Stimulated activated naive B cell treated with anti-CD40 and anti-IgM and Interleukin-4, amounts not matched to agents 10 μg/mL and 1 μg/mL and 100 μg/mL, for 72 hours (primary cell): ENCODE results near the gene RNF2.

Experiments
- ATAC-seq, 2 donors: fragments of 150-1000 bp; cut with Tn5 transposase; replicated peaks; 2 replicates each; pipeline ENCODE4 v1.10.0; 2021; ENCODE audit warnings: moderate library complexity in 1 of 2
- DNase-seq: peaks from one replicate; pipeline ENCODE4 v3.0.0; 2021
- H3K27ac Mint-ChIP-seq: one replicate; pipeline ENCODE4 v1.8.0; 2022; ENCODE audit warnings: mild to moderate bottlenecking, mixed read lengths
- H3K27me3 Mint-ChIP-seq, 2 donors: one replicate each; pipeline ENCODE4 v1.8.0; 2022; ENCODE audit warnings: mixed read lengths in 2 of 2
- H3K36me3 Mint-ChIP-seq, 2 donors: one replicate each; pipeline ENCODE4 v1.8.0; 2022; ENCODE audit warnings: mixed read lengths in 2 of 2, mild to moderate bottlenecking in 1 of 2
- H3K4me1 Mint-ChIP-seq, 2 donors: one replicate each; pipeline ENCODE4 v1.8.0; 2022; ENCODE audit warnings: mixed read lengths in 2 of 2, mild to moderate bottlenecking in 1 of 2
- H3K4me3 Mint-ChIP-seq, 2 donors: one replicate each; pipeline ENCODE4 v1.8.0; 2022; ENCODE audit warnings: mild to moderate bottlenecking in 2 of 2, mixed read lengths in 2 of 2, moderate library complexity in 1 of 2
- H3K9me3 Mint-ChIP-seq, 2 donors: one replicate each; pipeline ENCODE4 v1.8.0; 2022; ENCODE audit warnings: mixed read lengths in 2 of 2, mild to moderate bottlenecking in 1 of 2

Gene RNF2

DNA sequence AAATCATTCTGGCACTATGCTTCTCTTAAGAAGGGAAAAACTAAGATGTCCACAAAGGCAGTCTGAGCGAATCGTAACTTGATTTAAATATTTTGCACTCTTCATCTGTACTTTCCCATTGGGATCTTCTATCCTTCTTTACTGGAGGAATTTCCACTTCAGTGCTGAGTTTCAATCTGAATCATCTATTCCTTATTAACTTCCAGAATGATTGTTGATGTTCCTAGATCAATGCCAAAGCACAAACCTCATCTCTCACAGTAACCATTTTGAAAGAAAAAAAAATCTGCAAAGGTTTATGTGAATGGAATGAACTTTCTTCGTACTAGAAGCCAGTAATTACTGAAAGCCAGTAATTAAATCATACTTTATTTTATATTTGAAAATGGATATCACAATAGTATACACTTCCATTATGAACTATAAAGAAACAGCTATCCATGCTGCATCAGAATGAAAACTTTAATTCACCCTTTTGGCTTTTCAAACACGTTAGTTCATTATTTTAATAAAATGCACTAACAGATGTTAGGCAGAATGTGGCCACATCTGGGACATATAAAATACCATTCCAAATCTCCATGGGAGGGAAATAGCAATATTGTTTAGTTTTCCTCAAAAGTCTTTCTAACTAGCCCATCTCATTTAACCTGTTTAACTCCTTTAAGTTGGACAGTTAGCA is 5.5 kb upstream of the RNF2 start:
- DNase-seq: no peak
- no peak overlapping the region for H3K27ac Mint-ChIP-seq
- peaks cover 3% of the 10 kb centered on the region in 2 donors for H3K4me1 Mint-ChIP-seq
- ATAC-seq: no peak
- no peak overlapping the region for H3K4me3 Mint-ChIP-seq
- no peaks in the 10 kb centered on the region for H3K9me3 Mint-ChIP-seq
- H3K36me3 Mint-ChIP-seq: no peaks in the 10 kb centered on the region
- H3K27me3 Mint-ChIP-seq: no peaks in the 10 kb centered on the region

DNA sequence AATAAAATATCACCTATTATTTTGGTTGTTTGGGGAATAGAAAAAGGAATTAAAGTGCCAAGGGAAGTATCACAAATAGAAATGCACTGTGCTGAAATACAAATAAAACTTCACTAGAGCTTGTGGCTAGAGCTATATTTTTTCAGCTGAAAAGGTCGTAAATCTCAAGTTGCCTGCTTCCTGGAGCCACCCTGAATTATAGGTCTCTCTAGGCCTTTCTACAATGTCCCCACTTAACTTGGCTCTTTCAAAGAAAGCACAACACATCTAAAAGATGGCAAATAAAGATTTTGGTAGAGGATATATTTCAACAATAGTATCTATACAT is 5.0 kb upstream of the RNF2 start:
- no peak overlapping the region for H3K27ac Mint-ChIP-seq
- no peaks in the 10 kb centered on the region for H3K27me3 Mint-ChIP-seq
- no peaks in the 10 kb centered on the region for H3K9me3 Mint-ChIP-seq
- ATAC-seq (no peak), DNase-seq (no peak)
- no peak overlapping the region for H3K4me3 Mint-ChIP-seq
- H3K36me3 Mint-ChIP-seq: no peaks in the 10 kb centered on the region
- H3K4me1 Mint-ChIP-seq: peaks cover 5 to 6% of the 10 kb centered on the region in 2 donors

DNA sequence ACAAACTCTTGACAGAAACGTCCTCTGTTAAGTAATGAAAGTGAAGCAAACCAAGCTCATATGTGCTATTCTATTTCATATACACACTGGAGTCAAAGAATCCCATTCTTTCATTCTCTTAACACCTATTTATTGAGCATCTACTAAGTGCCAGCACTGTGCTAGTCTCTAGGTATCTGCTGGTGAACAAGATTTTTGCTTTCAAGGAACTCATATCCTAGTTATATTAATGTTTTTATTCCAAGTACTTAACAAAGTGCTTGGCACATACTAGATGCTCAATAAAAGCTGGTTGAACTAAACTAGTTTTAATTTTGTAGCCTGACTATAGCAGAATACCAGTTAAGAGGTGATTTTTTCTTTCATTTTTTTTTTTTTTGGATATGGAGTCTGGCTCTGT is 3.6 kb upstream of the RNF2 start:
- H3K9me3 Mint-ChIP-seq: no peaks in the 10 kb centered on the region
- no peaks in the 10 kb centered on the region for H3K27me3 Mint-ChIP-seq

DNA sequence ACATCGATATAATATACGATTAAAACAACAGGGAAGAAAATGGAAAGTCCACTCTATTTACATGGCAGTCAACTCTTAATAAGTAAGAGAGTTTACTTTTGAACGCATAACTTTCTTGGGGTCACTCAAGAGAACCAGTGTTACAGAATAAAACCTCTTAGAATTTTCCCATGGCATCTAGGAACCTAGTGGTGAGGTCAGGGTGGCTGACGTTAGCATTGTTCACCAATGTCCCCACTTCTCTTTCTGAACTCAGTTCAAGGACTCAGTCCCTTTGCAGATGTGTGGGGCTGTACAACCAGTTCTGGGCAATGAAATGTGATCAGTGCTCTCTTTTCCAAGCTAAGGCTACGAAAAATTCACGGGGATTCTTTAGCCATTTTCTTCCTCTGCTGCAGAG is 2.6 kb upstream of the RNF2 start:
- H3K27ac Mint-ChIP-seq: no peak overlapping the region
- peaks cover 5 to 12% of the 10 kb centered on the region in 2 donors for H3K4me1 Mint-ChIP-seq
- no peaks in the 10 kb centered on the region for H3K9me3 Mint-ChIP-seq
- DNase-seq (no peak), ATAC-seq (no peak)
- no peaks in the 10 kb centered on the region for H3K27me3 Mint-ChIP-seq
- no peak overlapping the region for H3K4me3 Mint-ChIP-seq
- H3K36me3 Mint-ChIP-seq: no peaks in the 10 kb centered on the region

More for the DNA sequence above, 3.6 kb upstream of the RNF2 start:
- ATAC-seq (no peak), DNase-seq (no peak)
- no peak overlapping the region for H3K27ac Mint-ChIP-seq
- no peak overlapping the region for H3K4me3 Mint-ChIP-seq
- peaks cover 5 to 11% of the 10 kb centered on the region in 2 donors for H3K4me1 Mint-ChIP-seq
- H3K36me3 Mint-ChIP-seq: no peaks in the 10 kb centered on the region

DNA sequence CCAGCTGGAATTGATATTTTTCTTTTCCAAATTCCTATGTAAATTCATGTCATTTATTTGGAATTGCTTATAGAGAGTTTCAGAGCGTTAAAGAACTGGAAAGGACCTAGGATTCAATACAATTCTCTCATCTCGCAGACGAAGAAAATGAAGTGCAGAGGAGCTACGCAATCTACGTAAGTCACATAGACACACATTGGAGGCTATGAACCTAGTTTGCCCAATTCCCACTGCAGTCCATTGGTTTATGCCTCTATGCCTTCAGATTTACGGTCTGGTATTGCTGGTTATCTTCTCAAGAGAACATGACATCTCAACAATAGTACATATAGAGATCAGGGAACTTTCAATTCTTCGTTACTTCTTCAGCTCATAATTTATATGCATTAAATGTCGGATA is 971 bp upstream of the RNF2 start:
- H3K4me1 Mint-ChIP-seq: peaks cover 12 to 27% of the 10 kb centered on the region in 2 donors
- H3K27me3 Mint-ChIP-seq: no peaks in the 10 kb centered on the region
- H3K36me3 Mint-ChIP-seq: no peaks in the 10 kb centered on the region
- peak overlapping the region; percentile 42 for H3K27ac Mint-ChIP-seq
- ATAC-seq (no peak), DNase-seq (no peak)
- peak overlapping the region; percentile 95 to 97 for H3K4me3 Mint-ChIP-seq
- no peaks in the 10 kb centered on the region for H3K9me3 Mint-ChIP-seq

DNA sequence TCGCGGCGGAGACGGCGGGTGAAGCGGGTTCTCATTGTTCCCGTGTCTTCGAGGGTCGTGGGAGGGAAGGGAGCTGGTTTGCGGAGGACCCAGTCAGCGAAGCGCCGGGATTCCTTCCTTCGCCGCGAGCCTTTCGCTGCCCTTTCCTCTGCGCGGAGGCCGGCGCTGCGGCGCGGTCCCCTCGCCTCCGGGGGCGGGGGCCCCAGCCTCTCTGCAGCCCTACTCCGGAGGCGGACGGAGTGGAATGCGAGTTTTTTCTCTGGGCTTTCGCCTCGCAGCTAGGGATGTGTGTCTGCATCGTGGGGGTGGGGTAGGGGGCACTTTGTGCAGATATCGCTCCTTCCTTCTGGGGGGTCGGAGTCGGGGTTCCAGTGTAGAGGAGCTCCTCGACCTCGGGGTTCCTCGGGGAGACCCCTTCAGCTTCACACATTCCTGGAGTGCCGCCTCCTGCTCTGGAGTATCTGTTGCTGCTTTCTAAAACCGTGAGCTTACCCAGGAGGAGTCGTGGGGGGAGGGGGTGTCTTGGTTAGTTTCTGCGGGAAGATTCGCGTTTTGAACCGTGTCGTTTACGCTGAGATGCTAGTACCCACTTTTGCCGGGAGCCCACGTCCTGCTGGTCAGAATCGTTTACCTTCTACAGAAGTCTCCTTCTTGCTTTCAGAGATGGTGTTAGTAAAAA is 595 bp downstream of the RNF2 start:
- peaks cover 15 to 42% of the 10 kb centered on the region in 2 donors for H3K4me1 Mint-ChIP-seq

DNA sequence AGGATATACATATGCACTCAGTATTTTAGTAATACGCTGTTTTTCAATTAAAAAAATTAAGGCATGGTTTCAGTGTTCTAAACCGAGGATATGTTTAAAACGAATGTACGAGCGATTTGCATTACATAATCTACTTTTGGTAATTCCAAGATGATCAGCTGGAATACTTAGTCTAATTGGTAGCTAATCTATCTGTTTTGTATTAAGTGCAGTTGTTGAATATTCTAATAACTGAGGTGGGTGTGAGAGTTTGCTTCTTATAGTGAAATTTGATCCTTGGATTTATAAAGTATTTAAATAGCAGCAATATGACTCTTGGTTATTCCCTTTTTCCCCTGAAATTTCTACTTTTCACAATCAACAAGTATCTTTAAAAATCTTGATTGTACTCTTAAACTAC is 1.3 kb downstream of the RNF2 start:
- H3K27me3 Mint-ChIP-seq: no peaks in the 10 kb centered on the region
- no peaks in the 10 kb centered on the region for H3K9me3 Mint-ChIP-seq
- H3K27ac Mint-ChIP-seq: peak overlapping the region; percentile 87
- peaks cover 0 to 5% of the 10 kb centered on the region in 2 donors for H3K36me3 Mint-ChIP-seq
- DNase-seq: no peak
- peak overlapping the region; percentile 95 to 97 for H3K4me3 Mint-ChIP-seq
- peaks cover 17 to 46% of the 10 kb centered on the region in 2 donors for H3K4me1 Mint-ChIP-seq
- no peak for ATAC-seq

More for the DNA sequence above, 595 bp downstream of the RNF2 start:
- no peaks in the 10 kb centered on the region for H3K9me3 Mint-ChIP-seq
- peaks cover 0 to 2% of the 10 kb centered on the region in 2 donors for H3K36me3 Mint-ChIP-seq
- no peaks in the 10 kb centered on the region for H3K27me3 Mint-ChIP-seq
- DNase-seq (peak; percentile 6), ATAC-seq (peak; percentile 50 to 59)
- H3K4me3 Mint-ChIP-seq: peak overlapping the region; percentile 95 to 97
- peak overlapping the region; percentile 87 for H3K27ac Mint-ChIP-seq

DNA sequence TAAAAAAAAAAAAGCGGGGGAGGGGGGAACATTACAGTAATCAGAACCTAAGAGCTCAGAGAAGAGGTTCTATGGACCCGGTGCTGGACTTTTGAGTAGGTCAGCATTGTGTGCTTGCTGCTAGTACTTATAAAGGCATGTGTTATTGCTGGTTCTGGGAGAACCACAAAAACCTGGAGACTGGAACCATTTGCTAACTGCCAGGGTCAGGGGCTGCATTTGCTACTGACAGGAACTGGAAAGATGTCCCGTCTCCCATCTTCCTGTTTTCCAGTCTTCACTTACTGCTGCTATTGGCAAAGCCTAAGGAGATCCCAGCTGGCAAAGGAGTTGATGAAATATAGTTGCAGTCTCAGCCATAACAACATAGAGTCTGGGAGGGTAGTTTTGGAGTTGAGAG is 4.3 kb downstream of the RNF2 start:
- ATAC-seq (no peak), DNase-seq (no peak)
- H3K9me3 Mint-ChIP-seq: peaks cover 0 to 4% of the 10 kb centered on the region in 2 donors
- H3K4me3 Mint-ChIP-seq: no peak overlapping the region
- peaks cover 10 to 12% of the 10 kb centered on the region in 2 donors for H3K36me3 Mint-ChIP-seq
- no peak overlapping the region for H3K27ac Mint-ChIP-seq
- H3K27me3 Mint-ChIP-seq: no peaks in the 10 kb centered on the region
- peaks cover 19 to 60% of the 10 kb centered on the region in 2 donors for H3K4me1 Mint-ChIP-seq

DNA sequence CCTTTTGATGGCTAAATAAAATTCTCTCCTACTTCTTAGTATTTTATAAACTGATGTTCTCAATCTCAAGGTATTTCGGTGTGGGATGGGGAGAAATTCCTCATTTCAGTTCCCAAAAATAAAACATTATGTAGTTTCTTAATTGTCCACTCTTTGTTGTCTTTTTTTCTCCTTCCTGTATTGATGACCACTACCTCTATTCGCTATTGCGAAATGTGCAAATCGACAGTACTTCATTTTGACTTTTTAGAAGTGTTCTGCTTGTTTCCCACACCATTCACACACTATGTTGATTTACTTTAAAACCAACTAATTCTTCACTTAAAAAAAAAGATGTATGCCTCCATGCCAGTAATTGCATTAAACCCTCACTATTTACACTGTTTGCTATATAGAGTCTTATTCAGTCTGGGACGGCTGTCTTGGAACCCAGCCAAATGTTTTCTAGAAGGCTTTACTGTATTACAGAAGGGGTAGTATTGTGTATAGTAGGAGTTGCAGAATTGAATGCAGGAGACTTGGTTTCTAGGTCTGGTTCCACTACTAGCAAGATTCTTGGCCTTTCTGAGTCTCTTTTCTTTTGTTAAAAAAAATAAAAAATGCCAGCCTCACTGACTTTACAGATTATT is 5.6 kb downstream of the RNF2 start:
- Mint-ChIP-seq H3K4me3 (no peak overlapping the region), H3K27ac (no peak overlapping the region), H3K4me1 (peaks cover 15 to 60% of the 10 kb centered on the region in 2 donors), H3K27me3 (no peaks in the 10 kb centered on the region), H3K9me3 (peaks cover 0 to 4% of the 10 kb centered on the region in 2 donors), H3K36me3 (peaks cover 10 to 12% of the 10 kb centered on the region in 2 donors)
- no peak for DNase-seq
- no peak for ATAC-seq

DNA sequence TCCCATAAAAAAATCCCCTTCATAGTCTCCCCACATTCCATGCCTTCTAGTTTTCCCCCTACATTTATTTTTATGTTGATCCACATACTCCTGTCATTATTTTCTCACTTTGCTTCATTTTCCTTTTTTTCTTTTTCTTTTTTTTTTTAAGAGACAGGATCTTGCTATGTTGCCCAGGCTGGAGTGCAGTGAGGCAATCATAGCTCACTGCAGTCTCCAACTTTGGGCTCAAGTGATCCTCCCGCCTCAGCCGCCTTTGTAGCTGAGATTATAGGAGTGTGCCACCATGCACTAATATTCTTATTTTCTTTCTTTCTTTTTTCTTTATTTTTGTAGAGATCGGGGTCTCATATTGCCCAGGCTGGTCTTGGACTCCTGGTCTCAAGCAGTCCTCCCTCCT is 7.8 kb downstream of the RNF2 start:
- H3K27ac Mint-ChIP-seq: no peak overlapping the region
- DNase-seq (no peak), ATAC-seq (no peak)
- peaks cover 0 to 4% of the 10 kb centered on the region in 2 donors for H3K9me3 Mint-ChIP-seq
- no peaks in the 10 kb centered on the region for H3K27me3 Mint-ChIP-seq
- peaks cover 16 to 59% of the 10 kb centered on the region in 2 donors for H3K4me1 Mint-ChIP-seq
- no peak overlapping the region for H3K4me3 Mint-ChIP-seq
- H3K36me3 Mint-ChIP-seq: peaks cover 10 to 12% of the 10 kb centered on the region in 2 donors

DNA sequence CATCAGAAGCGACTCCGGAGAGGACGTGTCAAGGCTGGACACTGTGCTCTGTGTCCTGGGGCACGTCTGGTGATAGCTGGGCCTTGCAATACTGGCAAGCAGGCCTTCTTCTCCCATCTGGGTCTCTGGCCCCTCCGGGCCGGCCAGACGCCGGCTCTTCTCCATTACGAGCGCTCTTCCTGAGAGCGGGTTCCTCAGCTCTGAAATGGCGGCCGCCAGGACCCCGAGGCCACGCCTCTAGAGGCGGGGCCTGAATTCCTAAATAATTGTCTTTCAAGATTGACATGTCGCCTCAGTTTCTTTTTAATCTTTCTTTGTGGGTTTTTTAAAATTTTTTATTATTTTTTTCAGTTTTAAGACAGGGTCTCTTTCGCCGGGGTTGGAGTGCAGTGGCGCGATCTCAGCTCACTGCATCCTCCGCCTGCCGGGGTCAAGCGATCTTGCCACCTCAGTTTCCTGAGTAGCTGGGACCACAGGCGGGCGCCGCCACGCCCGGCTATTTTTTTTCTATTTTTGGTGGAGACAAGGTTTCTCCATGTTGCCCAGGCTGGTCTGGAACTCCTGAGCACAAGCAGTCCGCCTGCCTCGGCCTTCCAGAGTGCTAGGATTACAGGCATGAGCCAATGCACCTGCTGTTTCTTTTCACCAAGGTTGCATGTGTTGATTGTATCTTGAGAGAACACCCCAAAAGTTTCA is 9.2 kb downstream of the RNF2 start:
- Mint-ChIP-seq H3K27ac (no peak overlapping the region), H3K4me1 (peaks cover 17 to 57% of the 10 kb centered on the region in 2 donors), H3K9me3 (peaks cover 0 to 4% of the 10 kb centered on the region in 2 donors), H3K27me3 (no peaks in the 10 kb centered on the region), H3K4me3 (no peak overlapping the region), H3K36me3 (peaks cover 10 to 12% of the 10 kb centered on the region in 2 donors)
- no peak for DNase-seq
- ATAC-seq: no peak

DNA sequence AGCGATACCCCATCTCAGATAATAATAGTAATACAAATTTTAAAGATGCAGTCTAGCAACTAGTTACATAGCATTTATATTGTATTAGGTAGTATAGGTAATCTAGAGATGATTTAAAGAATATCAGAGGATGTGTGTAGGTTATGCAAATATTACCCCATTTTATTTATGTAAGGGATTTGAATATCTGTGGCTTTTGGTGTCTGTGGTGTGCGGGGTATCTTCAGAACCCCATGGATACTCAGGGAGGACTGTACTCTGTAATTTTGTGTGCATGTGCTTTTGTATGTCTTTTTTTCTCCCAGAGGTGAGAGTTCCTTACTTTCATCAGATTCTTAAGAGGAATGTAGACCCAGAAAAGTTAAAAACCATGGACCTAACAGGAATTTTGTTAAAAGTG is 12.8 kb downstream of the RNF2 start:
- ATAC-seq: peak in 1 of 2 donors; percentile 55
- DNase-seq: no peak
- H3K4me1 Mint-ChIP-seq: peaks cover 28 to 62% of the 10 kb centered on the region in 2 donors
- no peak overlapping the region for H3K4me3 Mint-ChIP-seq
- H3K36me3 Mint-ChIP-seq: peaks cover 6 to 10% of the 10 kb centered on the region in 2 donors
- peak overlapping the region; percentile 71 for H3K27ac Mint-ChIP-seq
- peaks cover 4% of the 10 kb centered on the region in 2 donors for H3K9me3 Mint-ChIP-seq
- H3K27me3 Mint-ChIP-seq: no peaks in the 10 kb centered on the region

DNA sequence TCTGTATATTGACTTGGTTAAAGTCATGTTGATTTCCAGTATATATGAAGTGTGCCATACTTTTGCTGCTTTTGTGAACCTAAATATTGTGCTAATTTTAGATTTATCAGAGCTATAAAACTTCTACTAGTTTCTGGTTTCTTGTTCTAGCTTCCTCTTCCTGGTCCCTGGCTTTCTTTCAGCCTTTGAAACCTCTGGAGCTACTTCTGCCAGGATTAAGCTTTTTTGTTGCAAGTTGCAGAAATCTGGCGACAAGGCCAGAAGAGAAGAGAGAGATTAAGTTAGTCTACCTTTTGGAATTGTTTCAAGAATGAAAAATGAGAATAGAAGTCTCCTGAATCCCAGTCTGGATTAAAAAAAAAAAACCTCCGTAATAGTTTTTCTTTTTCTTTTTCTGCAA is 13.5 kb downstream of the RNF2 start:
- DNase-seq: no peak
- ATAC-seq: no peak
- peaks cover 31 to 66% of the 10 kb centered on the region in 2 donors for H3K4me1 Mint-ChIP-seq
- no peak overlapping the region for H3K27ac Mint-ChIP-seq
- H3K36me3 Mint-ChIP-seq: peaks cover 6 to 7% of the 10 kb centered on the region in 2 donors
- no peaks in the 10 kb centered on the region for H3K27me3 Mint-ChIP-seq
- H3K9me3 Mint-ChIP-seq: peaks cover 4% of the 10 kb centered on the region in 2 donors
- H3K4me3 Mint-ChIP-seq: no peak overlapping the region

DNA sequence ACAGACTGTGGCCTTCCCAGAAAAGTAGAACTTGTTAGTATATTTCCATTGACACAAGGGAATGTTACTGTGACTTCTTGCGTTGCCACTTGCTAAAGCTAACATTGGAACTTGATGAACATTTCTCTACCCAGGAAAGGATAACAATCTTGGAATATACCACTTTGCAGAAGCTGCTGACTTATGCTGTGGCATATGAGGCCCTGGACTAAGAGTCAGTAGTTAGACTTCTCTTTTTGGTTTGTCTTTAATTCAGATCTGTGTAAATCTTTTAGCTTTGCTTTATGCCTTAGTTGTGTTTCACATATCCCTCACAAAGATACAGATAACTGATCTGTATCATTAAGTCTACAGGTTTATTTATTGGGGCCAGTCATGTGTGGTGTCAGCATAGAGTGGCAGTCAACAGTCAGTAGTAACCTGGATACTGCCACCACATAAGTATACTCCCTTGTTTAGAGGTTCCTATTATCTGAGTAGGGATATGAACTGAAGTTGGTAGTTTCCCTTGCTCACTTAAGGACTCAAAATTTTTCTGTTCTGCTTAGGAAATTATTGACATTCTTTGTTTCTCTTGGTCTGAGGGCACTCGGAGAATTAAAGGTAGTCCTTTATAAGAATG is 14.7 kb downstream of the RNF2 start:
- peak; percentile 63 to 70 for ATAC-seq

More for the DNA sequence above, 14.7 kb downstream of the RNF2 start:
- H3K27ac Mint-ChIP-seq: peak overlapping the region; percentile 38
- H3K9me3 Mint-ChIP-seq: peaks cover 4% of the 10 kb centered on the region in 2 donors
- peaks cover 31 to 67% of the 10 kb centered on the region in 2 donors for H3K4me1 Mint-ChIP-seq
- no peaks in the 10 kb centered on the region for H3K27me3 Mint-ChIP-seq
- peaks cover 5 to 11% of the 10 kb centered on the region in 2 donors for H3K36me3 Mint-ChIP-seq
- no peak for DNase-seq
- peak overlapping the region in 1 of 2 donors; percentile 29 for H3K4me3 Mint-ChIP-seq
